ENCODE results near the gene RCOR1.

DNA sequence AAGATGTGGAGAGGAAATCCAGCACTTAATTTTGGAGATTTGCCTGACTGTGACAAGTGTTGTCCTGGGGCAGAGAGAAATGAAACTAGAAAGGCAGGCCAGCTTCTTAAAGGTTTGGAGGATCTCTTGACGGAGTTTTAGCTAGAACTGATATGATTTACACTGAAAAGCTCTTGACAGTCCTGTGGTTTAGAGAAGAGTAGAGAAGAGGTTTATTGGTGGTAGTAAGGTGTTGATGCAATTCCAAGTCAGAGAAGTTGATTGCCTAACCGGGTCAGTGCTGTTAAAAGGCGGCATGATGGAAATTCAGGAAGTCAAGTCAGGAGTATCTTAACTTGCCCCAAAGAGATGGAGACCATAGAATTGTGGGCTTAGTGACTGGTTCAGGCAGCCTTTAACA is 95.8 kb downstream of the RCOR1 start:
- TF ChIP-seq, protein P1, sequence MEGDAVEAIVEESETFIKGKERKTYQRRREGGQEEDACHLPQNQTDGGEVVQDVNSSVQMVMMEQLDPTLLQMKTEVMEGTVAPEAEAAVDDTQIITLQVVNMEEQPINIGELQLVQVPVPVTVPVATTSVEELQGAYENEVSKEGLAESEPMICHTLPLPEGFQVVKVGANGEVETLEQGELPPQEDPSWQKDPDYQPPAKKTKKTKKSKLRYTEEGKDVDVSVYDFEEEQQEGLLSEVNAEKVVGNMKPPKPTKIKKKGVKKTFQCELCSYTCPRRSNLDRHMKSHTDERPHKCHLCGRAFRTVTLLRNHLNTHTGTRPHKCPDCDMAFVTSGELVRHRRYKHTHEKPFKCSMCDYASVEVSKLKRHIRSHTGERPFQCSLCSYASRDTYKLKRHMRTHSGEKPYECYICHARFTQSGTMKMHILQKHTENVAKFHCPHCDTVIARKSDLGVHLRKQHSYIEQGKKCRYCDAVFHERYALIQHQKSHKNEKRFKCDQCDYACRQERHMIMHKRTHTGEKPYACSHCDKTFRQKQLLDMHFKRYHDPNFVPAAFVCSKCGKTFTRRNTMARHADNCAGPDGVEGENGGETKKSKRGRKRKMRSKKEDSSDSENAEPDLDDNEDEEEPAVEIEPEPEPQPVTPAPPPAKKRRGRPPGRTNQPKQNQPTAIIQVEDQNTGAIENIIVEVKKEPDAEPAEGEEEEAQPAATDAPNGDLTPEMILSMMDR (conservative IDR thresholded peaks at IDR 0.05; ENCODE audit: low read depth, low read length) = no peak
- TF ChIP-seq EZH2 (IDR thresholded peaks at IDR 0.05; ENCODE audit: borderline replicate concordance, low read depth, low read length, poor library complexity, severe bottlenecking) = no peak
